ENCODE data around the gene MAP2K2.
"Not testable (repeated sequence)": the region's sequence is repeated elsewhere in the genome, so short reads cannot be mapped to it uniquely, and the experiment has no call there.

Gene MAP2K2

GRCh38 chr19:4123615-4124568 lies at the start of gene MAP2K2:
MAP2K2 (minus strand) TSS chr19:4124122; CDS start chr19:4123875, 247 bp downstream.
- DNase-seq, result peak; percentile 89

- no peak for DNase-seq
These were observed 49.0 kb upstream of the MAP2K2 start for GRCh38 chr19:4172861-4173473.

GRCh38 chr19:4171676-4172075 lies 47.8 kb upstream of the MAP2K2 start:
- no peak for DNase-seq

- no peak for DNase-seq
These were observed 40.3 kb upstream of the MAP2K2 start for GRCh38 chr19:4164262-4164661.

- DNase-seq, result no peak
These were observed 37.6 kb upstream of the MAP2K2 start for GRCh38 chr19:4161415-4162077.

GRCh38 chr19:4157971-4158370 lies 34.0 kb upstream of the MAP2K2 start:
- DNase-seq, result not testable (repeated sequence)

GRCh38 chr19:4157164-4157563 lies 33.2 kb upstream of the MAP2K2 start:
- DNase-seq, result no peak

GRCh38 chr19:4154571-4155312 lies 30.8 kb upstream of the MAP2K2 start:
- DNase-seq, result no peak

GRCh38 chr19:4152241-4152998 lies 28.5 kb upstream of the MAP2K2 start:
- no peak for DNase-seq

GRCh38 chr19:4151623-4152022 lies 27.7 kb upstream of the MAP2K2 start:
- no peak for DNase-seq

- no peak for DNase-seq
These were observed 25.8 kb upstream of the MAP2K2 start for GRCh38 chr19:4149518-4150288.

- DNase-seq, result no peak
These were observed 20.8 kb upstream of the MAP2K2 start for GRCh38 chr19:4144666-4145249.

- DNase-seq, result not testable (repeated sequence)
These were observed 19.0 kb upstream of the MAP2K2 start for GRCh38 chr19:4142916-4143315.

- DNase-seq, result no peak
These were observed 16.4 kb upstream of the MAP2K2 start for GRCh38 chr19:4140237-4140711.

GRCh38 chr19:4139614-4140236 lies 15.8 kb upstream of the MAP2K2 start:
- DNase-seq, result peak; percentile 71

- DNase-seq, result no peak
These were observed 14.5 kb upstream of the MAP2K2 start for GRCh38 chr19:4138445-4138844.

GRCh38 chr19:4136680-4137088 lies 12.8 kb upstream of the MAP2K2 start:
- DNase-seq, result no peak

GRCh38 chr19:4135386-4135785 lies 11.5 kb upstream of the MAP2K2 start:
- not testable (repeated sequence) for DNase-seq

- no peak for DNase-seq
These were observed 10.4 kb upstream of the MAP2K2 start for GRCh38 chr19:4134351-4134750.

GRCh38 chr19:4130744-4131438 lies 7.0 kb upstream of the MAP2K2 start:
- no peak for DNase-seq

Data from NK-92 treated with Interleukin-12 subunit alpha and Interleukin-12 subunit beta, amount 100 ng/mL, for 24 hours (cell line).